ENCODE measurements around the gene ZNF277.

DNA sequence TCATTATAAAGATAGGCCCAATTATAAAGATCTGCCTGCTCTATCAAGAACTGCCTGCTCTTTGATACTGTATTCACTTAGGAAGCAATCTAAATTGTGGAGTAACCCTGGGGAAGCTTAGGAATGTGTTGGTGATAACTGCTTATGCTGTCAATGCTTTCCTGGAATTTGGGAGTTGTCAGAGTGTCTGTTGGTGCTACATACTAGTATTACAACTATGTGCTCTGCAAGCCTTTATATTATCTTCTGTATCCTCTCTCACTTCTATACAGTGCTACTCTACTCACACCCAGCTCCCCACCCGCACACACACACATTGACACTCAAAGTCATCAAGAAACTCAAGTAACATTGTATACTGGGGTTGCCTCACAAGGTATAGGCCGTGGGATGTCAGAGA, 6.1 kb downstream of the ZNF277 start:
- TF ChIP-seq, protein P1, sequence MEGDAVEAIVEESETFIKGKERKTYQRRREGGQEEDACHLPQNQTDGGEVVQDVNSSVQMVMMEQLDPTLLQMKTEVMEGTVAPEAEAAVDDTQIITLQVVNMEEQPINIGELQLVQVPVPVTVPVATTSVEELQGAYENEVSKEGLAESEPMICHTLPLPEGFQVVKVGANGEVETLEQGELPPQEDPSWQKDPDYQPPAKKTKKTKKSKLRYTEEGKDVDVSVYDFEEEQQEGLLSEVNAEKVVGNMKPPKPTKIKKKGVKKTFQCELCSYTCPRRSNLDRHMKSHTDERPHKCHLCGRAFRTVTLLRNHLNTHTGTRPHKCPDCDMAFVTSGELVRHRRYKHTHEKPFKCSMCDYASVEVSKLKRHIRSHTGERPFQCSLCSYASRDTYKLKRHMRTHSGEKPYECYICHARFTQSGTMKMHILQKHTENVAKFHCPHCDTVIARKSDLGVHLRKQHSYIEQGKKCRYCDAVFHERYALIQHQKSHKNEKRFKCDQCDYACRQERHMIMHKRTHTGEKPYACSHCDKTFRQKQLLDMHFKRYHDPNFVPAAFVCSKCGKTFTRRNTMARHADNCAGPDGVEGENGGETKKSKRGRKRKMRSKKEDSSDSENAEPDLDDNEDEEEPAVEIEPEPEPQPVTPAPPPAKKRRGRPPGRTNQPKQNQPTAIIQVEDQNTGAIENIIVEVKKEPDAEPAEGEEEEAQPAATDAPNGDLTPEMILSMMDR (IDR thresholded peaks at IDR 0.05), result no peak
- TF ChIP-seq POLR2A (IDR thresholded peaks at IDR 0.05) (no peak), POLR2AphosphoS5 (IDR thresholded peaks at IDR 0.05) (no peak)
